NCI-H345 treated with DMSO at 0.1 percent for 48 hours (cell line): ENCODE data around the gene RHOH.

Experiments
- DNase-seq: peaks from one replicate; lab custom pipeline; 2025; ENCODE audit not compliant: unreplicated experiment; lab: John Stamatoyannopoulos, UW

Gene RHOH

GRCh38 chr4:40204507-40205258 lies 7.9 kb downstream of the RHOH start:
- no peak for DNase-seq

GRCh38 chr4:40205259-40206198 lies 8.7 kb downstream of the RHOH start:
- no peak for DNase-seq

GRCh38 chr4:40206426-40206825 lies 9.6 kb downstream of the RHOH start:
- no peak for DNase-seq

GRCh38 chr4:40209401-40209800 lies 12.6 kb downstream of the RHOH start:
- DNase-seq = no peak

- no peak for DNase-seq
These were observed 13.9 kb downstream of the RHOH start for GRCh38 chr4:40210776-40211175.

- DNase-seq = no peak
These were observed 14.7 kb downstream of the RHOH start for GRCh38 chr4:40211224-40212185.

GRCh38 chr4:40212674-40213527 lies 16.1 kb downstream of the RHOH start:
- DNase-seq = no peak

- no peak for DNase-seq
These were observed 17.2 kb downstream of the RHOH start for GRCh38 chr4:40214038-40214437.

- no peak for DNase-seq
These were observed 18.0 kb downstream of the RHOH start for GRCh38 chr4:40214661-40215418.

GRCh38 chr4:40216622-40217366 lies 20.0 kb downstream of the RHOH start:
- DNase-seq = no peak

- no peak for DNase-seq
These were observed 24.9 kb downstream of the RHOH start for GRCh38 chr4:40221744-40222143.

- no peak for DNase-seq
These were observed 26.5 kb downstream of the RHOH start for GRCh38 chr4:40223343-40223742.

- DNase-seq = no peak
These were observed 27.6 kb downstream of the RHOH start for GRCh38 chr4:40224432-40224831.

GRCh38 chr4:40225497-40225896 lies 28.7 kb downstream of the RHOH start:
- DNase-seq = no peak

- DNase-seq = no peak
These were observed 30.5 kb downstream of the RHOH start for GRCh38 chr4:40227284-40227683.

GRCh38 chr4:40228497-40229365 lies 31.9 kb downstream of the RHOH start:
- no peak for DNase-seq

- DNase-seq = no peak
These were observed 34.6 kb downstream of the RHOH start for GRCh38 chr4:40231316-40231863.
